RPMI8226 (cell line): ENCODE measurements around the gene PROX1.
A peak's percentile ranks its signal among the peaks of the same experiment; 100 is the strongest.

Experiments
- DNase-seq: peaks from one replicate; pipeline ENCODE4 v3.0.0-alpha.2; 2015

Gene PROX1

DNA sequence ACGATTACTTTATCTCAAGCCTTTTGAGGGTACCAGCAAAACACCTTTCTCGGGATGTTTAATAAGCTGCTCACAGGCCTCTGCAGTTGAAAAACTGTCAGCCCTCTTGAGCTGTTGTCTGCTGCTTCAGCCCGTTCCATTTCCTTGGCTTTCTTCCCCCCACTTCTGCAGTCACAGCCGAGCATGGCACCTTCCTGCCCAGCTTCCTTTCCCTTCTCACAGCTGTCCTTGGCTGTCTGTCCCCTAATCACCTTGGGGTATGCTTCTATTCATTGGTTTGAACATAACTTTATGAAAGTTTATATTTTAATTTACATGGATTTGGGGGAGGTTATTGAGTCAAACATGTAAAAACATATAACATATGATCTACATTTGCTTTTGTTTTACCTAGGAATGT, 6.9 kb upstream of the PROX1 start:
- no peak for DNase-seq

GRCh38 chr1:213982289-213982671, 5.5 kb upstream of the PROX1 start:
- DNase-seq = no peak

DNA sequence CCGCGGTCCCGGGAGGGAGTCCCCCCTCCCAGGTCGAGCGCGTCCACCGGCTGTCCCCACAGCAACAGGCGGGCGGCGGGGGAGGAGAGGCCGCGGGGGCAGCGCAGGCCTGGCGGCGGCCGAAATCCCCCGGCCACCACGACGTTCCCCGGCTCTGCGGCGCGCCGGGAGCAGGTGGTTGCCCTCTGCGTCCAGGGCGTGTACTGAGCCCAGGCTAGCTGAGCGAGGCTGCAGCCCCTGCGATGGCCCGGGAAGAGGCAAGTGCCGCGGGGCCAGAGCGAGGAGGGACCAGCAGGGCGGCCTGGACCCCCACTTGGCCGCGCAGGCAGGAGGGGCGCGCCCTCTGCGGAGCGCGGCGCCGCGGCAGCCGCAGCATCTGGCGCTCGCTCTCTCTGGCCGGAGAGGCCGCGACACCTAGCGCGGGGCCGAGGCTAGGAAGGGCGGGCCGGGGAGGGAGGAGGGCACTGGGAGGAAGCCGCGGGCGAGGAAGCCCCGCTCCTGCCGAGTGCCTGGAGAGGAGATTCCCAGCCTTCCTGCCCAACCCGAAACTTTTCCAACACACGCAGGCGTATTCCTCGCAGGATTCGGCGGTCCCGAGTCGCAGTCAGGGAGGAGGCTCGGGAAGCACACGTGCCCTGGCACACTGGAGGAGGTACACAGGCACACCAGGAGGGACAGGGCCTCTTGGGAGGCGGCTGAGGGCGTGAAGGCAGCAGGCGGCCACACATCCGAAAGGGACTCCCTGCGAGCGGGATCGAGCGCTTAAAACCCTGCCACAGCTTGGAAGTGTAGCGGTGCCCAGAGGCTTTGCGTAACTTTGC, 4.9 kb upstream of the PROX1 start:
- no peak for DNase-seq

- no peak for DNase-seq
Measured at GRCh38 chr1:213983493-213984386, 4.0 kb upstream of the PROX1 start.

GRCh38 chr1:213984387-213985208, 3.2 kb upstream of the PROX1 start:
- no peak for DNase-seq

GRCh38 chr1:213985209-213986019, 2.4 kb upstream of the PROX1 start:
- no peak for DNase-seq

GRCh38 chr1:213986020-213986924, 1.5 kb upstream of the PROX1 start:
- no peak for DNase-seq

- no peak for DNase-seq
Measured at GRCh38 chr1:213986925-213987250, 885 bp upstream of the PROX1 start.

GRCh38 chr1:213987422-213987926, 299 bp upstream of the PROX1 start:
- DNase-seq = peak; percentile 72

DNA sequence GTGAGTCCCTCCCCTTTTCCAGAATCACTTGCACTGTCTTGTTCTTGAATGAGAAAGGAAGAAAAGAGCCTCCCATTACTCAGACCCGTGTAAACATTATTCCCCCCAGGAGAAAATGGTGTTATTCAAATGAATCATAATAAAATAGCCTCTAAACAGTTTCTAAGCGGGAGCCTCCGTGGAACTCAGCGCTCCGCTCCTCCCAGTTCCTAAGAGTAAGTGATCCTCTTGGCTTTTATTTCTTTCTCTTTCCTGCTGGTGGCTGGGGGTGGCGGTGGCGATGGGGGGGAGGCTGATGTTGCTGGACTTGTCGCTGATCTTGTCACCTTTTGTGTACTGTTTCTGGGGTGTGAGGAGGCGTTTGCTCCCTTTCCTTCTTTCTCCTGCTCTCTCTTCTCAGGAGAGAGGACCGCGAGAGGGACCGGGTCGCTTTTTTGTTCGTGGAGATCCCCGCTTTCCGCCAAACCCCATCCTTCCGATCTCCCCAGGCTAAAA, 781 bp downstream of the PROX1 start:
- DNase-seq = peak; percentile 20

- peak; percentile 90 for DNase-seq
Measured at GRCh38 chr1:213989002-213989855, 1.5 kb downstream of the PROX1 start.

- no peak for DNase-seq
Measured at GRCh38 chr1:213993929-213994328, 6.2 kb downstream of the PROX1 start.

- no peak for DNase-seq
Measured at GRCh38 chr1:213994888-213995287, 7.1 kb downstream of the PROX1 start.

- no peak for DNase-seq
Measured at GRCh38 chr1:213995603-213996002, 7.8 kb downstream of the PROX1 start.

DNA sequence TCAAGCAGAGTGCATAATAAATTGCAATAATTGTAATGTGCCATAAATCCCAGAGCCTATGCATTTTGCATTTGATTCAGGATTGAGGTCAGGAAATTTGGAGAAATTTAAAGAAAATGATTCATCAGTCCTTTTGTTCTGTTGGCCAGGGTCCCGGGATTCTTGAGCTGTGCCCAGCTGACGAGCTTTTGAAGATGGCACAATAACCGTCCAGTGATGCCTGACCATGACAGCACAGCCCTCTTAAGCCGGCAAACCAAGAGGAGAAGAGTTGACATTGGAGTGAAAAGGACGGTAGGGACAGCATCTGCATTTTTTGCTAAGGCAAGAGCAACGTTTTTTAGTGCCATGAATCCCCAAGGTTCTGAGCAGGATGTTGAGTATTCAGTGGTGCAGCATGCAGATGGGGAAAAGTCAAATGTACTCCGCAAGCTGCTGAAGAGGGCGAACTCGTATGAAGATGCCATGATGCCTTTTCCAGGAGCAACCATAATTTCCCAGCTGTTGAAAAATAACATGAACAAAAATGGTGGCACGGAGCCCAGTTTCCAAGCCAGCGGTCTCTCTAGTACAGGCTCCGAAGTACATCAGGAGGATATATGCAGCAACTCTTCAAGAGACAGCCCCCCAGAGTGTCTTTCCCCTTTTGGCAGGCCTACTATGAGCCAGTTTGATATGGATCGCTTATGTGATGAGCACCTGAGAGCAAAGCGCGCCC, 8.7 kb downstream of the PROX1 start:
- DNase-seq = no peak

DNA sequence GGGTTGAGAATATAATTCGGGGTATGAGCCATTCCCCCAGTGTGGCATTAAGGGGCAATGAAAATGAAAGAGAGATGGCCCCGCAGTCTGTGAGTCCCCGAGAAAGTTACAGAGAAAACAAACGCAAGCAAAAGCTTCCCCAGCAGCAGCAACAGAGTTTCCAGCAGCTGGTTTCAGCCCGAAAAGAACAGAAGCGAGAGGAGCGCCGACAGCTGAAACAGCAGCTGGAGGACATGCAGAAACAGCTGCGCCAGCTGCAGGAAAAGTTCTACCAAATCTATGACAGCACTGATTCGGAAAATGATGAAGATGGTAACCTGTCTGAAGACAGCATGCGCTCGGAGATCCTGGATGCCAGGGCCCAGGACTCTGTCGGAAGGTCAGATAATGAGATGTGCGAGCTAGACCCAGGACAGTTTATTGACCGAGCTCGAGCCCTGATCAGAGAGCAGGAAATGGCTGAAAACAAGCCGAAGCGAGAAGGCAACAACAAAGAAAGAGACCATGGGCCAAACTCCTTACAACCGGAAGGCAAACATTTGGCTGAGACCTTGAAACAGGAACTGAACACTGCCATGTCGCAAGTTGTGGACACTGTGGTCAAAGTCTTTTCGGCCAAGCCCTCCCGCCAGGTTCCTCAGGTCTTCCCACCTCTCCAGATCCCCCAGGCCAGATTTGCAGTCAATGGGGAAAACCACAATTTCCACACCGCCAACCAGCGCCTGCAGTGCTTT, 9.4 kb downstream of the PROX1 start:
- peak; percentile 23 for DNase-seq

DNA sequence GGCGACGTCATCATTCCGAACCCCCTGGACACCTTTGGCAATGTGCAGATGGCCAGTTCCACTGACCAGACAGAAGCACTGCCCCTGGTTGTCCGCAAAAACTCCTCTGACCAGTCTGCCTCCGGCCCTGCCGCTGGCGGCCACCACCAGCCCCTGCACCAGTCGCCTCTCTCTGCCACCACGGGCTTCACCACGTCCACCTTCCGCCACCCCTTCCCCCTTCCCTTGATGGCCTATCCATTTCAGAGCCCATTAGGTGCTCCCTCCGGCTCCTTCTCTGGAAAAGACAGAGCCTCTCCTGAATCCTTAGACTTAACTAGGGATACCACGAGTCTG, 10.0 kb downstream of the PROX1 start:
- DNase-seq = no peak

DNA sequence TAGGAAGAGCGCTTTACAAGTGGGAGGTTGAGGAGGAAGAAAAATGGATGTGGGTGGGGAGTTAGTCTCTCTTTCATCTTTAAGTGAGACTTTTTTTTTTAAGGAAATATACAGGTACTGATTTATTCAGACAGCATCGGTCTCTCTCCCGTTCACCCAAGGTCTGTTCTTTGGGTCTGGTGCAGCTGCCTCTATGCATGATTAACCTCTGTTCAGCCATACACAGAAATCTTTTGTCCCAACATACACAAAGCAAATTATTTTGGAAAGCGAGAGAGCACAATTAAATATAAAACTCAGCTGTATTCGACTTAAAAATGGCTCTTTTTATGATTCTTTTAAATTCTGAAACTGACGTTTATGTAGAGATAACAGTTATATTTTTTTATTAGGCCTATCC, 11.0 kb downstream of the PROX1 start:
- DNase-seq = no peak

DNA sequence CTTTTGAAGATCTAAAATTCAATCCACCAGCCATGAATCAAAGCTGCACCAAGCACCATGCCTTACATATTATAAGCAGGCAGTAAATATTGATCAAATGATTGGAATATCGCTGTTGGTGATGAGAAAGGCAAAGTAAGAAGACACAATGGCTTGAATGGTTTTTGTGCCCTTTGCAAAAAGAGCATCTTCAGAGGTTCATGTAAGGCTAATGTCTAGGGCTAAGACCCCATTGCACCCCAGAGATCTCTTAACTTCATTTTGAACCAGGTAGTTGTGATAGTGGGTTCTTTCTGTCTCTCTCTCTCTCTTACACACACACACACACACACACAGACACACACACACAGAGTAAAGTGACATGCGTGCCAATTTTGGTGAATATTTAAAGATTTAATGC, 12.0 kb downstream of the PROX1 start:
- no peak for DNase-seq
